ENCODE results near the gene SLC25A23.

GRCh38 chr19:6498294-6499036 is 38.9 kb upstream of the SLC25A23 start:
- TF ChIP-seq, protein P1, sequence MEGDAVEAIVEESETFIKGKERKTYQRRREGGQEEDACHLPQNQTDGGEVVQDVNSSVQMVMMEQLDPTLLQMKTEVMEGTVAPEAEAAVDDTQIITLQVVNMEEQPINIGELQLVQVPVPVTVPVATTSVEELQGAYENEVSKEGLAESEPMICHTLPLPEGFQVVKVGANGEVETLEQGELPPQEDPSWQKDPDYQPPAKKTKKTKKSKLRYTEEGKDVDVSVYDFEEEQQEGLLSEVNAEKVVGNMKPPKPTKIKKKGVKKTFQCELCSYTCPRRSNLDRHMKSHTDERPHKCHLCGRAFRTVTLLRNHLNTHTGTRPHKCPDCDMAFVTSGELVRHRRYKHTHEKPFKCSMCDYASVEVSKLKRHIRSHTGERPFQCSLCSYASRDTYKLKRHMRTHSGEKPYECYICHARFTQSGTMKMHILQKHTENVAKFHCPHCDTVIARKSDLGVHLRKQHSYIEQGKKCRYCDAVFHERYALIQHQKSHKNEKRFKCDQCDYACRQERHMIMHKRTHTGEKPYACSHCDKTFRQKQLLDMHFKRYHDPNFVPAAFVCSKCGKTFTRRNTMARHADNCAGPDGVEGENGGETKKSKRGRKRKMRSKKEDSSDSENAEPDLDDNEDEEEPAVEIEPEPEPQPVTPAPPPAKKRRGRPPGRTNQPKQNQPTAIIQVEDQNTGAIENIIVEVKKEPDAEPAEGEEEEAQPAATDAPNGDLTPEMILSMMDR (IDR thresholded peaks at IDR 0.05): no peak
- no peak for TF ChIP-seq ZFX (IDR thresholded peaks at IDR 0.05; ENCODE audit: borderline replicate concordance)
